Measurements from ENCODE around the gene CELF4.

The CELF4 gene

DNA sequence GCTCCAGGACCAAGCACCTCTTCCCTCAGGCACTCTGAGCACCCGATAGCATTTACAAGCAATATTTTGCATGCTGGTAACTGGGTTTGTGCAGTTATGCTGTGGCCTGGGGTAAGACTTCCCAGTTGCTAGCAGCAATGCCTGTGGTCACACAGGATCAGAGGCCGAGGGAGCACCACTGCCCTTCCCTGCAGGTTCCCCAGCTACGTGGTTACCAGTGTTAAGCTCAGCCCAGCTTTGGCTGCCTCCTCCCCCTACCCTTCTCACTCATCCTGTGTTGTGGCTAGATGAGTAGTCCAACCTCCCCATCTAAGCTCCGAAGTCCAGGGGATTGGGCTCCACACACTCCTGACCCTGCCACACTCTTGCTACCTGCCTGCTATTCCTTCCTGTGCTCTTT, 141.1 kb downstream of the CELF4 start:
- DNase-seq, result no peak
- H3K27ac ChIP-seq, result no peak overlapping the region
- no peaks in the 10 kb centered on the region for H3K36me3 ChIP-seq (replicated peaks)
- no peaks in the 10 kb centered on the region for H3K27me3 ChIP-seq (replicated peaks)
- no peak overlapping the region for H3K4me3 ChIP-seq (ENCODE audit: low read depth, low read length)
- in situ Hi-C loops (cut with HindIII; ENCODE audit: low pct_ligation_motif_present, low sequenced_read_pairs), result no loop called here
- TF ChIP-seq, protein P1, sequence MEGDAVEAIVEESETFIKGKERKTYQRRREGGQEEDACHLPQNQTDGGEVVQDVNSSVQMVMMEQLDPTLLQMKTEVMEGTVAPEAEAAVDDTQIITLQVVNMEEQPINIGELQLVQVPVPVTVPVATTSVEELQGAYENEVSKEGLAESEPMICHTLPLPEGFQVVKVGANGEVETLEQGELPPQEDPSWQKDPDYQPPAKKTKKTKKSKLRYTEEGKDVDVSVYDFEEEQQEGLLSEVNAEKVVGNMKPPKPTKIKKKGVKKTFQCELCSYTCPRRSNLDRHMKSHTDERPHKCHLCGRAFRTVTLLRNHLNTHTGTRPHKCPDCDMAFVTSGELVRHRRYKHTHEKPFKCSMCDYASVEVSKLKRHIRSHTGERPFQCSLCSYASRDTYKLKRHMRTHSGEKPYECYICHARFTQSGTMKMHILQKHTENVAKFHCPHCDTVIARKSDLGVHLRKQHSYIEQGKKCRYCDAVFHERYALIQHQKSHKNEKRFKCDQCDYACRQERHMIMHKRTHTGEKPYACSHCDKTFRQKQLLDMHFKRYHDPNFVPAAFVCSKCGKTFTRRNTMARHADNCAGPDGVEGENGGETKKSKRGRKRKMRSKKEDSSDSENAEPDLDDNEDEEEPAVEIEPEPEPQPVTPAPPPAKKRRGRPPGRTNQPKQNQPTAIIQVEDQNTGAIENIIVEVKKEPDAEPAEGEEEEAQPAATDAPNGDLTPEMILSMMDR (IDR thresholded peaks at IDR 0.05; ENCODE audit: low read depth, low read length, missing control alignments), result no peak

DNA sequence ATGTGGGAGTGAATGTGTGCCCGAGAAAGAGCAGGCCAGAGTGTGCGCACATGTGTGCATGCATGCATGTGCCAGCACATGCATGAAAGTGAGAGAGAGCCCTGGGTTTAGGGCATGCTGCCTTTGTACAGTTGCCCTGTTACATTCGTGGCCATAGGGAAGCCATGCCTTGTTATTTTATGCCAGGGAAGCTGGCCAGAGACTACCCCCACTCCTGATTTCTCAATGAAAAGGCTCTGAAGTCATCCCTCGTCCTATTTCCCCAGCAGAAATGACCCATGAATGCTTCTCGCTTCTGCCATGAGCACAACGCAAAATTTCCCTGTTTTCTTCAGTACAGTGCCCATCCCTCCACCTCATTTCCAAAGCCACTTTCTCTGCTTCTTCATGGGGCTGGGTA, 143.0 kb downstream of the CELF4 start:
- TF ChIP-seq, protein P1 (IDR thresholded peaks at IDR 0.05; ENCODE audit: low read depth, low read length, missing control alignments), result no peak
- Histone ChIP-seq H3K27ac (no peak overlapping the region), H3K27me3 (replicated peaks) (no peaks in the 10 kb centered on the region), H3K4me3 (ENCODE audit: low read depth, low read length) (no peak overlapping the region), H3K36me3 (replicated peaks) (no peaks in the 10 kb centered on the region)
- in situ Hi-C loops (cut with HindIII; ENCODE audit: low pct_ligation_motif_present, low sequenced_read_pairs), result no loop called here
- DNase-seq, result no peak

DNA sequence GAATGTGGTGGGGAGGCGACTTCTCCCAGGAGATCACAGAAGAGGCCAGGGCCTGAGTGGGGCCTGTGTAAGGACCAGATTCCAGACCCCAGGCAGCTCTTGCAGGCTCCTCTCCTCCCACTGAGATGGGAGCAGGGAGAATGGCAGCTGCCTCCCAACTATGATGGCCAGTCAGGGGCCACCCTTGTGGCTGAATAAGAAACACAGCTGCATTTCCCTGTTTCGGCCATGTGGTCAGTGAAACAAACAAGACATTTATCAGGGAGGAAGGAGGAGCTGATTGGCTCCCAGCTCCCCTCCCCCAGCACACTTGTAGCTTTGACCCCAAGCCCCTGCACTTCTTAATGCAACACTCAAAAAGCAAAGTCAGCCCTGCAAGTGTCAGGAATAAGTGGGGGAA, 143.5 kb downstream of the CELF4 start:
- in situ Hi-C loops (cut with HindIII; ENCODE audit: low pct_ligation_motif_present, low sequenced_read_pairs), result no loop called here
- H3K27ac ChIP-seq, result no peak overlapping the region
- no peak overlapping the region for H3K4me3 ChIP-seq (ENCODE audit: low read depth, low read length)
- no peaks in the 10 kb centered on the region for H3K36me3 ChIP-seq (replicated peaks)
- no peaks in the 10 kb centered on the region for H3K27me3 ChIP-seq (replicated peaks)
- TF ChIP-seq, protein P1 (IDR thresholded peaks at IDR 0.05; ENCODE audit: low read depth, low read length, missing control alignments), result no peak
- no peak for DNase-seq

DNA sequence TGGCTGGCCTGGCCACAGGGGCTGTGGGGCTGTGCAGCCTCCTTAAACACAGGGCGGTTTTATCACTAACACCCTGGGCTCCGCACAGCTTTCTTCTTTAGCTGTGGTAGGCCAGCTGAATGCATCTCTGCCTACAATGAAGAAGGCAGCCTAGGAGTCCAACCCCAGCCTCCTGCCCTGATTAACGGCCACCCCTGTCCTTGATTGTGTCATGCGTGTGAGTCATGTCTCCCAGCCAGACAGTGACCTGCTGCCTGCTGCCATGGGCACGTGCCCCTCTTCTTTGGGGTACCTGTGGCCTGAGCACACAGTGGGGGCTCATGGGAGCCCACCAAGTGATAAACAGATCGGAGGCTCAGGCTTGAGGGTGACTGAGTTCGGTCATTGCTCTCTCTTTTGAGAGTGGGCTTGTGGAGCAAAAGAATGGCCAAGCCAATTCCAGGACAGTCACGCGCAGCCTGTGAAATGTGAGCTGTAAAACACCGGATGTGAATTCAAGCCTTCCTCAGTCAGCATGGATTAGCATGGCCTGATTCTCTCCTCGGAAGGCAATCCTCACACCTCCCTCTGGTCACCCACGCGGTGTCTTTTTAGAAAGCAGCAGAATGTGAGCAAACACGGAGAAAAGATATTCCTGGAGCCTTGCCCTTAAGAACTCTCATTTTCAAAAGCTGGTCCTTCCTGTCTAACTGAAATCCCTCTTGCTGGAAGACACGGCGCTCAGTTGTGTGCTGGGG, 144.1 kb downstream of the CELF4 start:
- Histone ChIP-seq H3K27me3 (replicated peaks) (no peaks in the 10 kb centered on the region), H3K4me3 (ENCODE audit: low read depth, low read length) (no peak overlapping the region), H3K36me3 (replicated peaks) (no peaks in the 10 kb centered on the region), H3K27ac (no peak overlapping the region)
- TF ChIP-seq, protein P1 (IDR thresholded peaks at IDR 0.05; ENCODE audit: low read depth, low read length, missing control alignments), result no peak
- DNase-seq, result no peak
- in situ Hi-C loops (cut with HindIII; ENCODE audit: low pct_ligation_motif_present, low sequenced_read_pairs), result no loop called here

DNA sequence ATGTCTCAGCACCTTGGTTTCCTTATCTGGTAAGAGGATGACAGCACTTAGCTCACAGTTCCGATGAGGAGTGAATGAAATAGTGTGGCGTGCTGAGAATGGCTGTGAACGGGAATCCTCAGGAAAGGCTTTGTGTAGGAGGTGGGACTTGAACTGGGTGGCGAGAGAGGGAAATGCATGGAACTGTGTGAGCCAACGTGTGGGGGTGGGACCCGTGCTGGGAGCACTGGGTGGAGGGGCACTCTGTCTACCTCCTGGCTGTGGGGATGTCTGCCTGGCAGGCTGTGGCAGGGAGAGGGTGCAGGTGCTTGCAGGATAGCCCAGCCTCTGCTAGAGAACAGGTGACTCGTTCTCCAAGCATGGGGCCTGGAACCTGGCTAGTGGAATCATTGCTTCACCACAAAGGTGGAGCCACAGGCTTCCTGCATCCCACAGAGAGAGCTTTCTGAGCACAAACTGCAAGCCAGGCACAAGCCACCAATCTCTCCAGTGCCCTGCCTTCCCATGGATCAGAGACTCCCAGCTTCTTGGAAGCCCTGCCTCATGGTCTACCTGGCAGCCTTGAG, 145.2 kb downstream of the CELF4 start:
- TF ChIP-seq, protein P1 (IDR thresholded peaks at IDR 0.05; ENCODE audit: low read depth, low read length, missing control alignments), result no peak
- Histone ChIP-seq H3K4me3 (ENCODE audit: low read depth, low read length) (no peak overlapping the region), H3K27me3 (replicated peaks) (no peaks in the 10 kb centered on the region), H3K36me3 (replicated peaks) (no peaks in the 10 kb centered on the region), H3K27ac (no peak overlapping the region)
- no peak for DNase-seq
- in situ Hi-C loops (cut with HindIII; ENCODE audit: low pct_ligation_motif_present, low sequenced_read_pairs), result no loop called here
